Lower leg skin (tissue), 4 donors: Measurements from ENCODE around the gene PPFIA4. TPM values are rescaled to one million over a fixed set of nuclear protein-coding genes. Genes with fewer than 3 reads are reported as not detected.

Source experiments
- DNase-seq, 2 donors: peaks; one replicate each; pipeline ENCODE4 v3.0.0-alpha.2; 2019; ENCODE audit warnings: low spot score in 2 of 2
- H3K4me3 ChIP-seq: fragments of 200-600 bp; sonication (generic); 2 replicates; pipeline ENCODE4 v1.5.1; 2017; ENCODE audit warnings: mild to moderate bottlenecking, low read depth; ENCODE audit not compliant: poor library complexity, severe bottlenecking
- CTCF ChIP-seq, 3 donors: fragments of 450-650 bp; IDR thresholded peaks; one replicate each; pipeline ENCODE4 v1.5.1; 2016; ENCODE audit warnings: antibody characterized with exemption in 3 of 3, mild to moderate bottlenecking in 3 of 3, moderate library complexity in 2 of 3
- POLR2A ChIP-seq, 2 donors: fragments of 450-650 bp; IDR thresholded peaks; one replicate each; pipeline ENCODE4 v1.6.1; 2016 to 2017; ENCODE audit warnings: antibody characterized with exemption in 2 of 2, mild to moderate bottlenecking in 1 of 2, moderate library complexity in 1 of 2
- WGBS, 2 donors: methylation state at CpG; one replicate each; pipeline ENCODE4 v1.1.5; 2018; 5-methylcytosine and 5-hydroxymethylcytosine counted together
- intact Hi-C: fragments of 100-400 bp; cut with DNase I; formaldehyde crosslinking; loops from one replicate; pipeline ENCODE4 v1.15.0; 2023; ENCODE audit warnings: low total_unique reads
- total RNA-seq, 4 donors: library from RNA; depleted of rRNA; stranded (reverse); fragments of >200 nt; gene quantifications; one replicate each; pipeline ENCODE4 v1.1.0, GENCODE V29; 2016

The PPFIA4 gene
- total RNA-seq, 4 donors from 2014 or later: 1.7 to 4.0 (median 2.8) TPM

GRCh38 chr1:203040513-203041275 lies 14.4 kb downstream of the PPFIA4 start:
- intact Hi-C loops: no loop called here
- TF ChIP-seq POLR2A (IDR thresholded peaks at IDR 0.05) (no peak), CTCF (IDR thresholded peaks at IDR 0.05) (no peak)
- no peak for DNase-seq
- 72% methylated on average over 5 of the region's 5 CpGs for WGBS, 2 donors
- no peak overlapping the region for H3K4me3 ChIP-seq

- intact Hi-C loops: no loop called here
- TF ChIP-seq CTCF (IDR thresholded peaks at IDR 0.05): no peak
- TF ChIP-seq POLR2A (IDR thresholded peaks at IDR 0.05): no peak
- WGBS, 2 donors: 80 to 91% methylated on average over 3 of the region's 3 CpGs
- no peak overlapping the region for H3K4me3 ChIP-seq
- no peak for DNase-seq
These were observed 15.2 kb downstream of the PPFIA4 start for GRCh38 chr1:203041351-203041932.

- no peak overlapping the region for H3K4me3 ChIP-seq
- TF ChIP-seq CTCF (IDR thresholded peaks at IDR 0.05): no peak
- no peak for TF ChIP-seq POLR2A (IDR thresholded peaks at IDR 0.05)
- 94 to 96% methylated on average over 8 to 14 of the region's 14 CpGs for WGBS, 2 donors
- intact Hi-C loops: no loop called here
- DNase-seq: no peak
These were observed 17.7 kb downstream of the PPFIA4 start for GRCh38 chr1:203043830-203044545.

GRCh38 chr1:203044546-203045250 lies 18.4 kb downstream of the PPFIA4 start:
- 89 to 92% methylated on average over 7 of the region's 7 CpGs for WGBS, 2 donors
- H3K4me3 ChIP-seq: no peak overlapping the region
- intact Hi-C loops: no loop called here
- no peak for DNase-seq
- TF ChIP-seq POLR2A (IDR thresholded peaks at IDR 0.05): no peak
- no peak for TF ChIP-seq CTCF (IDR thresholded peaks at IDR 0.05)

- intact Hi-C loops: no loop called here
- TF ChIP-seq POLR2A (IDR thresholded peaks at IDR 0.05) (no peak), CTCF (IDR thresholded peaks at IDR 0.05) (no peak)
- no peak for DNase-seq
- no peak overlapping the region for H3K4me3 ChIP-seq
- WGBS, 2 donors: 94% methylated on average over 9 to 17 of the region's 17 CpGs
These were observed 19.0 kb downstream of the PPFIA4 start for GRCh38 chr1:203045336-203045735.
